ENCODE measurements around the gene CCL8. TPM values are rescaled to one million over a fixed set of nuclear protein-coding genes. Genes with fewer than 3 reads are reported as not detected.

The CCL8 gene
- total RNA-seq, 1 donor from 2014 or later = 1.5 TPM

- TF ChIP-seq, protein P1, sequence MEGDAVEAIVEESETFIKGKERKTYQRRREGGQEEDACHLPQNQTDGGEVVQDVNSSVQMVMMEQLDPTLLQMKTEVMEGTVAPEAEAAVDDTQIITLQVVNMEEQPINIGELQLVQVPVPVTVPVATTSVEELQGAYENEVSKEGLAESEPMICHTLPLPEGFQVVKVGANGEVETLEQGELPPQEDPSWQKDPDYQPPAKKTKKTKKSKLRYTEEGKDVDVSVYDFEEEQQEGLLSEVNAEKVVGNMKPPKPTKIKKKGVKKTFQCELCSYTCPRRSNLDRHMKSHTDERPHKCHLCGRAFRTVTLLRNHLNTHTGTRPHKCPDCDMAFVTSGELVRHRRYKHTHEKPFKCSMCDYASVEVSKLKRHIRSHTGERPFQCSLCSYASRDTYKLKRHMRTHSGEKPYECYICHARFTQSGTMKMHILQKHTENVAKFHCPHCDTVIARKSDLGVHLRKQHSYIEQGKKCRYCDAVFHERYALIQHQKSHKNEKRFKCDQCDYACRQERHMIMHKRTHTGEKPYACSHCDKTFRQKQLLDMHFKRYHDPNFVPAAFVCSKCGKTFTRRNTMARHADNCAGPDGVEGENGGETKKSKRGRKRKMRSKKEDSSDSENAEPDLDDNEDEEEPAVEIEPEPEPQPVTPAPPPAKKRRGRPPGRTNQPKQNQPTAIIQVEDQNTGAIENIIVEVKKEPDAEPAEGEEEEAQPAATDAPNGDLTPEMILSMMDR (IDR thresholded peaks at IDR 0.05) = no peak
- no peak within 1 kb of the TSS for H3K27ac ChIP-seq
- DNase-seq = no peak
- H3K4me1 ChIP-seq = no peaks in the 10 kb centered on the region
- H3K4me3 ChIP-seq = no peak within 1 kb of the TSS
- intact Hi-C loops (cut with DNase I) = no loop called here
- no peaks in the 10 kb centered on the region for H3K9me3 ChIP-seq
- ATAC-seq = no peak
- no peaks in the 10 kb centered on the region for H3K36me3 ChIP-seq
- no peaks in the 10 kb centered on the region for H3K27me3 ChIP-seq
These were observed 33.9 kb upstream of the CCL8 start, which contains the start of gene CCL11 for GRCh38 chr17:34285286-34285792. Gene CCL11 (plus strand): TSS chr17:34285742. CDS start chr17:34285809, 67 bp downstream.

GRCh38 chr17:34287875-34288274 is 31.4 kb upstream of the CCL8 start:
- no peaks in the 10 kb centered on the region for H3K4me1 ChIP-seq
- TF ChIP-seq, protein P1 (IDR thresholded peaks at IDR 0.05) = no peak
- no peaks in the 10 kb centered on the region for H3K27me3 ChIP-seq
- no peak overlapping the region for H3K4me3 ChIP-seq
- no peak for DNase-seq
- no peak overlapping the region for H3K27ac ChIP-seq
- no peaks in the 10 kb centered on the region for H3K36me3 ChIP-seq
- no peaks in the 10 kb centered on the region for H3K9me3 ChIP-seq
- intact Hi-C loops (cut with DNase I) = no loop called here
- ATAC-seq = no peak

- Histone ChIP-seq H3K36me3 (no peaks in the 10 kb centered on the region), H3K27ac (no peak overlapping the region), H3K4me1 (no peaks in the 10 kb centered on the region), H3K27me3 (no peaks in the 10 kb centered on the region), H3K4me3 (no peak overlapping the region), H3K9me3 (no peaks in the 10 kb centered on the region)
- no peak for ATAC-seq
- intact Hi-C loops (cut with DNase I) = no loop called here
- TF ChIP-seq, protein P1 (IDR thresholded peaks at IDR 0.05) = no peak
- no peak for DNase-seq
These were observed 28.6 kb upstream of the CCL8 start for GRCh38 chr17:34290586-34290985.

DNA sequence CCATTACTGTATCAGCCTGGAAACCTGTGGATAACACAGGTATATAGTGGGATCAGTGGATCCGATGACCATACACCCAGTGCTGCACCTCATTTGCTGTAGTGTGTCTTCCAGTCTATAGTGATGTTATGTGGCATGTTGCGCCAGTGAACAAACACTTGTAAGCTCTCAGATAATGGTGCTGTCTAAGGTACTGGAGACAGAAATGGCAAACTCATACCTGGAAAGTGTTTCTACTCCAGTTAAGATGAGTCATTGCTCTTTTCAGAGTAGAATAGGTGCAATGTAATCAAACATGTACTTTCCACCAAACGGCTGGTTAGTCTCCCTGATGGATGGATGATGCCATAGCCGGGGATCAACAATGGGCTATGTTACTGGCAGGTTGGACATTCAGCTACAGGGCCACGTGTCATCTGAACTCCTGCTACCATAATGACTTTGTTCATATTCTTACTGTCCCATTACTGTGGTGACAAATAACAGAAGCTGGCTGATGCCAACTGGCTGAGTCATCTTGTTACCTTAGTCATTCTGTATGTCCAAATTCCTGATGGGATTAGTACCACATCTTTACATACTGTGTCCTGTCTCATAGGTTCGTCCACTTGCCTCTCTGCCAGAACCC is 27.4 kb upstream of the CCL8 start:
- H3K9me3 ChIP-seq = no peaks in the 10 kb centered on the region
- H3K36me3 ChIP-seq = no peaks in the 10 kb centered on the region
- peak; percentile 31 for ATAC-seq
- intact Hi-C loops (cut with DNase I) = no loop called here
- TF ChIP-seq, protein P1 (IDR thresholded peaks at IDR 0.05) = no peak
- H3K27ac ChIP-seq = no peak overlapping the region
- H3K4me1 ChIP-seq = no peaks in the 10 kb centered on the region
- H3K27me3 ChIP-seq = no peaks in the 10 kb centered on the region
- DNase-seq = no peak
- no peak overlapping the region for H3K4me3 ChIP-seq

DNA sequence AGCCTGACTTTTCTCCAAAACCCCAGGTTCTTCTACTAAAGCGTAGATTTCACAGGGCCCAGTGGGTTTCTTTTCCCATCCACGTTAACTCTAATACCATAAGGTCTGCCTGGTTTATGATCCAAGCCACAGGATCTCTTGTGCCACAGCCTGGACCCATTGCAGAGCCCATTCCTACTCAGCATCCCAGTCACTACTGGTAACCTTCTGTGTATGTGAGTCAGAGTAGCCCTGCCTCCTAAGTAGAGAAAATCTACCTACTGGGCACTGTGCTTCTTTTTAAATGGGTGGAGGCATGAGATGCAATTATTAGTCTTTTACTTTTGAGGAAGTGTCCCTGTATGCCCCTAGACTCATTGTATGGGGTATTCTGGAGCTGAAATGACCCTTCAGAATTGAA is 20.2 kb upstream of the CCL8 start:
- Histone ChIP-seq H3K36me3 (no peaks in the 10 kb centered on the region), H3K4me3 (no peak overlapping the region), H3K4me1 (peaks cover 6% of the 10 kb centered on the region), H3K9me3 (no peaks in the 10 kb centered on the region), H3K27me3 (no peaks in the 10 kb centered on the region), H3K27ac (no peak overlapping the region)
- intact Hi-C loops (cut with DNase I) = no loop called here
- no peak for ATAC-seq
- TF ChIP-seq, protein P1 (IDR thresholded peaks at IDR 0.05) = no peak
- DNase-seq = no peak
